Ishikawa (cell line): ENCODE results near the gene TMEM88.

Source experiments
- CEBPB ChIP-seq: IDR thresholded peaks from 2 replicates; pipeline ENCODE4 v1.6.1; 2012
- CREB1 ChIP-seq: IDR thresholded peaks from 2 replicates; pipeline ENCODE4 v1.6.1; 2012; ENCODE audit warnings: low read depth
- EGR1 ChIP-seq: IDR thresholded peaks from 2 replicates; pipeline ENCODE4 v1.6.1; 2012
- EP300 ChIP-seq: IDR thresholded peaks from 2 replicates; pipeline ENCODE4 v1.6.1; 2012; ENCODE audit warnings: borderline replicate concordance
- FOXM1 ChIP-seq: IDR thresholded peaks from 2 replicates; pipeline ENCODE4 v1.6.1; 2012; ENCODE audit warnings: low read depth, borderline replicate concordance
- MAX ChIP-seq: IDR thresholded peaks from 2 replicates; pipeline ENCODE4 v1.6.1; 2012
- NFIC ChIP-seq: IDR thresholded peaks from 2 replicates; pipeline ENCODE4 v1.6.1; 2012
- RAD21 ChIP-seq: IDR thresholded peaks from 2 replicates; pipeline ENCODE4 v1.6.1; 2012; ENCODE audit warnings: low read depth
- REST ChIP-seq: IDR thresholded peaks from 2 replicates; pipeline ENCODE4 v1.6.1; 2012; ENCODE audit warnings: low read depth, mild to moderate bottlenecking
- TAF1 ChIP-seq: IDR thresholded peaks from 2 replicates; pipeline ENCODE4 v1.6.1; 2012; ENCODE audit warnings: low read depth, mild to moderate bottlenecking
- TCF12 ChIP-seq: IDR thresholded peaks from 2 replicates; pipeline ENCODE4 v1.6.1; 2012; ENCODE audit warnings: low read depth
- TEAD4 ChIP-seq: IDR thresholded peaks from 2 replicates; pipeline ENCODE4 v1.6.1; 2012
- USF1 ChIP-seq: IDR thresholded peaks from 2 replicates; pipeline ENCODE4 v1.6.1; 2012
- YY1 ChIP-seq: IDR thresholded peaks from 2 replicates; pipeline ENCODE4 v1.6.1; 2012; ENCODE audit warnings: low read depth
- ZBTB7A ChIP-seq: IDR thresholded peaks from 2 replicates; pipeline ENCODE4 v1.6.1; 2012; ENCODE audit warnings: low read depth

The TMEM88 gene

GRCh38 chr17:7816926-7817642, 37.8 kb upstream of the TMEM88 start:
- TF ChIP-seq REST = no peak
- TF ChIP-seq TEAD4 = no peak
- TF ChIP-seq YY1 = no peak

GRCh38 chr17:7817643-7817964, 37.3 kb upstream of the TMEM88 start:
- no peak for TF ChIP-seq TCF12
- no peak for TF ChIP-seq ZBTB7A
- no peak for TF ChIP-seq FOXM1
- TF ChIP-seq EP300 = no peak
- no peak for TF ChIP-seq EGR1
- TF ChIP-seq YY1 = no peak
- no peak for TF ChIP-seq CEBPB
- TF ChIP-seq REST = no peak
- TF ChIP-seq CREB1 = no peak
- TF ChIP-seq USF1 = no peak
- TF ChIP-seq TAF1 = no peak
- no peak for TF ChIP-seq RAD21
- no peak for TF ChIP-seq TEAD4
- TF ChIP-seq NFIC = no peak
- no peak for TF ChIP-seq MAX

- TF ChIP-seq YY1 (no peak), CREB1 (no peak), NFIC (no peak), TCF12 (no peak), ZBTB7A (no peak), REST (no peak)
Measured at GRCh38 chr17:7818026-7818425, 36.8 kb upstream of the TMEM88 start.

GRCh38 chr17:7818746-7819645, 35.9 kb upstream of the TMEM88 start:
- TF ChIP-seq RAD21 (no peak), CREB1 (no peak), MAX (no peak), ZBTB7A (no peak), TEAD4 (no peak), TAF1 (no peak), USF1 (no peak), EGR1 (no peak), TCF12 (no peak), EP300 (no peak), CEBPB (no peak), FOXM1 (no peak), REST (no peak), NFIC (no peak), YY1 (no peak)
